Fibroblast of the aortic adventitia (primary cell): ENCODE data around the gene BHLHA15. TPM values are rescaled to one million over a fixed set of nuclear protein-coding genes. Genes with fewer than 3 reads are reported as not detected.

Experiments
- DNase-seq: peaks from one replicate; pipeline ENCODE4 v3.0.0-alpha.2; 2010; ENCODE audit warnings: low read depth
- H3K4me3 ChIP-seq: 2 replicates; pipeline ENCODE4 v1.5.1; 2011; ENCODE audit warnings: low read depth, mild to moderate bottlenecking, control low read depth, low read length, moderate library complexity
- total RNA-seq: library from RNA; depleted of rRNA; stranded (reverse); fragments of >200 nt; gene quantifications from 2 replicates; pipeline ENCODE4 v1.2.3, GENCODE V29; 2012; ENCODE audit warnings: low replicate concordance
- TF ChIP-seq, protein P1 (sequence below): IDR thresholded peaks from 2 replicates; pipeline ENCODE4 v1.5.1; 2011; ENCODE audit warnings: mild to moderate bottlenecking, low read length, control low read depth, inconsistent platforms; ENCODE audit not compliant: insufficient read depth

Gene BHLHA15
- total RNA-seq, 1 donor = not detected

GRCh38 chr7:98175260-98175940 is 35.8 kb upstream of the BHLHA15 start:
- H3K4me3 ChIP-seq = no peak overlapping the region
- TF ChIP-seq, protein P1, sequence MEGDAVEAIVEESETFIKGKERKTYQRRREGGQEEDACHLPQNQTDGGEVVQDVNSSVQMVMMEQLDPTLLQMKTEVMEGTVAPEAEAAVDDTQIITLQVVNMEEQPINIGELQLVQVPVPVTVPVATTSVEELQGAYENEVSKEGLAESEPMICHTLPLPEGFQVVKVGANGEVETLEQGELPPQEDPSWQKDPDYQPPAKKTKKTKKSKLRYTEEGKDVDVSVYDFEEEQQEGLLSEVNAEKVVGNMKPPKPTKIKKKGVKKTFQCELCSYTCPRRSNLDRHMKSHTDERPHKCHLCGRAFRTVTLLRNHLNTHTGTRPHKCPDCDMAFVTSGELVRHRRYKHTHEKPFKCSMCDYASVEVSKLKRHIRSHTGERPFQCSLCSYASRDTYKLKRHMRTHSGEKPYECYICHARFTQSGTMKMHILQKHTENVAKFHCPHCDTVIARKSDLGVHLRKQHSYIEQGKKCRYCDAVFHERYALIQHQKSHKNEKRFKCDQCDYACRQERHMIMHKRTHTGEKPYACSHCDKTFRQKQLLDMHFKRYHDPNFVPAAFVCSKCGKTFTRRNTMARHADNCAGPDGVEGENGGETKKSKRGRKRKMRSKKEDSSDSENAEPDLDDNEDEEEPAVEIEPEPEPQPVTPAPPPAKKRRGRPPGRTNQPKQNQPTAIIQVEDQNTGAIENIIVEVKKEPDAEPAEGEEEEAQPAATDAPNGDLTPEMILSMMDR = no peak
- DNase-seq = no peak

DNA sequence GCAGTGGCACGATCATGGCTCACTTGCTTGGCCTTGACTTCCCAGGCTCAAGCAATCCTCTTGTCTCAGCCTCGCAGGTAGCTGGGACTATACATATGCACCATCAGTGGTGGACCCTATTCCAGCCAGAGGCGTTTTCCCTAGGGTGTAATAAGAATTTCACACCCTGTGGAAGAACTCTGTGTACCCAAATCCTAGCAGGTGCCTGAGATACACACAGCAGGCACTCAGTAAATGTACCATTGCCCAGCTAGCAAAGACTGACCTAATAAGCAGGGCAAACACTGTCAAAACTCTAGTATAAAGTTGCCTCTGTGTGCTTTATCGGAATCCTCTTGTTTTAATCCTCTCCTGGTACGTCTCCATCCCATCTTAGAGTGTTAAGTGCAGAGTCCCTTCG is 33.7 kb upstream of the BHLHA15 start:
- no peak for DNase-seq
- no peak overlapping the region for H3K4me3 ChIP-seq
- TF ChIP-seq, protein P1 = no peak

GRCh38 chr7:98178321-98178720 is 32.9 kb upstream of the BHLHA15 start:
- DNase-seq = no peak
- H3K4me3 ChIP-seq = no peak overlapping the region
- TF ChIP-seq, protein P1 = no peak

GRCh38 chr7:98178762-98179490 is 32.3 kb upstream of the BHLHA15 start:
- no peak overlapping the region for H3K4me3 ChIP-seq
- TF ChIP-seq, protein P1 = no peak
- no peak for DNase-seq

GRCh38 chr7:98180751-98181150 is 30.5 kb upstream of the BHLHA15 start:
- TF ChIP-seq, protein P1 = no peak
- no peak overlapping the region for H3K4me3 ChIP-seq
- no peak for DNase-seq

- DNase-seq = no peak
- H3K4me3 ChIP-seq = no peak overlapping the region
- TF ChIP-seq, protein P1 = no peak
These were observed 26.1 kb upstream of the BHLHA15 start for GRCh38 chr7:98185101-98185500.
